ENCODE data around the gene MRC1.

DNA sequence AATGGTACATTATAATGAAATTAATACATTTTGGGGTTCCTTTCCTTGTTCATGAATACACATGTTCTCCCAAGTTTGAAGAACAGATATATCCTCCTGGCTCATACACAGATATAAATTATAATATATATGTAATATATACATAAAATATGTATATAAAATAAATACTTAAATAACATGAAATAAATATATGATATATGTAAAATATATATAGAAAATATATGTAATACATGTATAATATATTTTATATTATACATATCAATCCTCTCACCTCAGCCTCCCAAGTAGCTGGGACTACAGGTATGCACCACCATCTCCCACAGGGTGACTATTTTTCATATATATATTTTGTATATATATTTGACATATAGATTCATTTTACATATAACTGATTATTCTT is 68.0 kb downstream of the MRC1 start:
- TF ChIP-seq, protein P1, sequence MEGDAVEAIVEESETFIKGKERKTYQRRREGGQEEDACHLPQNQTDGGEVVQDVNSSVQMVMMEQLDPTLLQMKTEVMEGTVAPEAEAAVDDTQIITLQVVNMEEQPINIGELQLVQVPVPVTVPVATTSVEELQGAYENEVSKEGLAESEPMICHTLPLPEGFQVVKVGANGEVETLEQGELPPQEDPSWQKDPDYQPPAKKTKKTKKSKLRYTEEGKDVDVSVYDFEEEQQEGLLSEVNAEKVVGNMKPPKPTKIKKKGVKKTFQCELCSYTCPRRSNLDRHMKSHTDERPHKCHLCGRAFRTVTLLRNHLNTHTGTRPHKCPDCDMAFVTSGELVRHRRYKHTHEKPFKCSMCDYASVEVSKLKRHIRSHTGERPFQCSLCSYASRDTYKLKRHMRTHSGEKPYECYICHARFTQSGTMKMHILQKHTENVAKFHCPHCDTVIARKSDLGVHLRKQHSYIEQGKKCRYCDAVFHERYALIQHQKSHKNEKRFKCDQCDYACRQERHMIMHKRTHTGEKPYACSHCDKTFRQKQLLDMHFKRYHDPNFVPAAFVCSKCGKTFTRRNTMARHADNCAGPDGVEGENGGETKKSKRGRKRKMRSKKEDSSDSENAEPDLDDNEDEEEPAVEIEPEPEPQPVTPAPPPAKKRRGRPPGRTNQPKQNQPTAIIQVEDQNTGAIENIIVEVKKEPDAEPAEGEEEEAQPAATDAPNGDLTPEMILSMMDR (IDR thresholded peaks at IDR 0.05) = no peak
- no peak for TF ChIP-seq POLR2A (IDR thresholded peaks at IDR 0.05)
- no peak for TF ChIP-seq EP300 (IDR thresholded peaks at IDR 0.05)
- TF ChIP-seq POLR2AphosphoS5 (IDR thresholded peaks at IDR 0.05) = no peak

All from gastroesophageal sphincter (tissue), 3 donors.